A673 (cell line): ENCODE data around the gene SART3. TPM values are rescaled to one million over a fixed set of nuclear protein-coding genes. Genes with fewer than 3 reads are reported as not detected.

Experiments used
- BruUV-seq: library from RNA; stranded (reverse); fragments of 400-500 nt; replicated peaks from 2 replicates; lab custom pipeline; 2021; lab: Mats Ljungman, UMichigan
- CTCF ChIA-PET: fragments of 300-600 bp; sonication (Branson Sonifier 250); formaldehyde crosslinking; loops from one replicate; lab custom pipeline; 2022; ENCODE audit warnings: antibody characterized with exemption; lab: Charles Lee
- POLR2A ChIA-PET: fragments of 300-600 bp; sonication (Branson Sonifier 250); formaldehyde crosslinking; loops from one replicate; lab custom pipeline; 2022; ENCODE audit warnings: antibody characterized with exemption; ENCODE audit not compliant: low non-redundant PET; lab: Charles Lee
- DNase-seq: peaks from one replicate; pipeline ENCODE4 v3.0.0-alpha.2; 2015; ENCODE audit warnings: low spot score
- H3K27ac ChIP-seq: fragments of 200-600 bp; sonication (generic); 2 replicates; pipeline ENCODE4 v1.5.1; 2016; ENCODE audit warnings: mixed run types, low read depth, mild to moderate bottlenecking, mixed read lengths, antibody characterized with exemption, low read length; ENCODE audit not compliant: poor library complexity, severe bottlenecking
- H3K27me3 ChIP-seq: fragments of 200-600 bp; sonication (generic); replicated peaks from 2 replicates; pipeline ENCODE4 v1.6.1; 2017; ENCODE audit warnings: mixed run types, low read depth, mild to moderate bottlenecking, mixed read lengths, antibody characterized with exemption, low read length; ENCODE audit not compliant: insufficient read depth, poor library complexity
- H3K36me3 ChIP-seq: fragments of 200-600 bp; sonication (generic); 2 replicates; pipeline ENCODE4 v1.6.1; 2016; ENCODE audit warnings: mixed run types, mild to moderate bottlenecking, mixed read lengths, antibody characterized with exemption, low read length; ENCODE audit not compliant: insufficient read depth, poor library complexity, severe bottlenecking
- H3K4me1 ChIP-seq: fragments of 200-600 bp; sonication (generic); 2 replicates; pipeline ENCODE4 v1.6.1; 2017; ENCODE audit warnings: mixed run types, mild to moderate bottlenecking, mixed read lengths, antibody characterized with exemption, low read length; ENCODE audit not compliant: insufficient read depth, poor library complexity, severe bottlenecking
- H3K4me3 ChIP-seq: fragments of 200-600 bp; sonication (generic); 2 replicates; pipeline ENCODE4 v1.5.1; 2016; ENCODE audit warnings: low read depth, mixed run types, mild to moderate bottlenecking, mixed read lengths, low read length; ENCODE audit not compliant: poor library complexity, severe bottlenecking
- H3K9me3 ChIP-seq: fragments of 200-600 bp; sonication (generic); 2 replicates; pipeline ENCODE4 v1.6.1; 2016; ENCODE audit warnings: mixed run types, low read depth, mild to moderate bottlenecking, mixed read lengths, antibody characterized with exemption, low read length; ENCODE audit not compliant: poor library complexity, severe bottlenecking
- CTCF ChIP-seq: fragments of 300-800, 200-600 bp; sonication (generic); conservative IDR thresholded peaks from 2 replicates; pipeline ENCODE4 v1.5.1; 2017; ENCODE audit warnings: low read depth, mild to moderate bottlenecking, antibody characterized with exemption, low read length, moderate library complexity, mixed read lengths
- EZH2 ChIP-seq: fragments of 200-600 bp; sonication (generic); IDR thresholded peaks from 2 replicates; pipeline ENCODE4 v1.6.1; 2017; ENCODE audit warnings: borderline replicate concordance, low read depth, mild to moderate bottlenecking, mixed read lengths, antibody characterized with exemption, low read length; ENCODE audit not compliant: poor library complexity, severe bottlenecking
- intact Hi-C: fragments of 100-400 bp; cut with micrococcal nuclease; formaldehyde crosslinking; loops from one replicate; pipeline ENCODE4 v1.10.0; 2022; ENCODE audit not compliant: unreplicated experiment
- total RNA-seq: library from RNA; stranded (reverse); gene quantifications from 2 replicates; pipeline ENCODE4 v1.2.3, GENCODE V29; 2021

Gene SART3
- total RNA-seq, 1 experiment from 2014 or later, result 99.3 TPM

- TF ChIP-seq CTCF (no peak), EZH2 (no peak)
- H3K27me3 ChIP-seq, result no peaks in the 10 kb centered on the region
Measured at GRCh38 chr12:108518716-108519496, 42.1 kb downstream of the SART3 start.

DNA sequence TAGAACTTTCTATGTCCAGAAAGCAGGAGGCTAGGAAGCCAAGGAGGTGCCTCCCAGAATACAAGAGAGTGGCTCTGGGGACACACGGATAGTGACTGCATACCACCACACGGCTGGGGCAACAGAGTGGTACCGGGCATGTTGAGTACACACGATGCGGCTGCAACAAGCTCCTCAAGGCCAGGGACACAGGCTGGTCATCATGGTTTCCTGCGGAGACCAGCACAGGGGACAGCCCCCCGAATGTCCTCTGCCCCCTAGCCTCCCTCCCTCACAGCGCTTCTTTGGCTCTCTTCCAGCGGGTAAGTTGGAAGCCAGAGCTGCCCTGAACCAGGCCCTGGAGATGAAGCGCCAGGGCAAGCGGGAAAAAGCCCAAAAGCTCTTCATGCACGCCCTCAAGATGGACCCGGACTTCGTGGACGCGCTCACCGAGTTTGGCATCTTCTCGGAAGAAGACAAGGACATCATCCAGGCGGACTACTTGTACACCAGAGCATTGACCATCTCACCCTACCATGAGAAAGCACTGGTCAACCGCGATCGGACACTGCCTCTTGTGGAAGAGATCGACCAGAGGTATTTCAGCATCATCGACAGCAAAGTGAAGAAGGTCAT is 42.8 kb downstream of the SART3 start:
- Histone ChIP-seq H3K36me3 (peaks cover 56% of the 10 kb centered on the region), H3K9me3 (no peaks in the 10 kb centered on the region), H3K4me1 (peaks cover 4% of the 10 kb centered on the region), H3K27ac (no peak overlapping the region), H3K27me3 (no peaks in the 10 kb centered on the region), H3K4me3 (no peak overlapping the region)
- DNase-seq, result no peak
- BruUV-seq, result no TSS peak
- ChIA-PET POLR2A (no interaction called here), CTCF (no interaction called here)
- no peak for TF ChIP-seq EZH2
- intact Hi-C loops, result loop anchor here (5.0 to 10.0 kb wide), 2 partner anchors 99 to 603 kb away; no protein-coding TSS in a partner anchor

More at GRCh38 chr12:108518716-108519496, 42.1 kb downstream of the SART3 start:
- DNase-seq, result no peak
- Histone ChIP-seq H3K9me3 (no peaks in the 10 kb centered on the region), H3K27ac (no peak overlapping the region), H3K36me3 (peaks cover 63% of the 10 kb centered on the region), H3K4me1 (peaks cover 4% of the 10 kb centered on the region), H3K4me3 (no peak overlapping the region)
- POLR2A ChIA-PET, result no interaction called here
- intact Hi-C loops, result loop anchor here (5.0 to 10.0 kb wide), 2 partner anchors 98 to 604 kb away; no protein-coding TSS in a partner anchor
- BruUV-seq, result no TSS peak
- CTCF ChIA-PET, result no interaction called here

DNA sequence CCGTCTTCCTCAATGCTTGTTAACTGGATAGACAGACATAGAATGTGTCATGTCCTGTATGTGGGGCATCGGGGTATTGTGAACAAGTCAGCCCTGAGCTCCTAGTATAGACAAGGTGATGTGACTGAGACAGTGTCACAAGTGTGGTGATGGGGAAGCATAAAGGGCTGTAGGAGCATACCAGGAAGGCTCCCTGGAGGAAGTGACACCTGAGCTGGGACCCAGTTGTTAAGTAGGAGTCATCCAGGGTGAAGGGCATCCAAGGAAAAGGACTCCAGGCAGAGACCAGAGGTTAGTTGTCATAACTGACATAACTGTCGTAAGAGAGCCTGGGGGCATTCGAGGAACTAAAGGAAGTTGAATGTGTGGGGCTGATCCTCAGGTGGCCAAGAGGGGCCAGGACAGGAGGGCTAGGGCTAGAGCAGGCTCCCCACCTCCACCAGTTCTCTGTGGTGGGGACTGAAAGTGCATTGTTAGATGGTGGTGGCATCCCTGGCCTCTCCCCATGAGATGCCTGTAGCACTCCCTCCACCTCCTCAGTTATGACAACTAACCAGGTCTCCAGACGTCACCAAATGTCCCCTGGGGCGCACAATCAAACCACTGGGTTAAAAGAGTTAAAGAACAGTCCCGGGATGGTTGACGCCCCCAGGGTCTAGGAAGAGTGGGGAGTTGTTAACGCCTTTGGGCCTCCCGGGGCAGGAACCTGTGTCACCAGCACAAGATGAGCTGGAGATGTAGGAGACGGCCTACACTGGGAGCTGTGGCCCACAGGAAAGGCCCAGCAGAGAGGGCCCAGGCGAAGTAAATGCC is 43.5 kb downstream of the SART3 start:
- Histone ChIP-seq H3K4me1 (peaks cover 7% of the 10 kb centered on the region), H3K4me3 (no peak overlapping the region), H3K27me3 (no peaks in the 10 kb centered on the region), H3K9me3 (no peaks in the 10 kb centered on the region), H3K36me3 (peaks cover 50% of the 10 kb centered on the region), H3K27ac (no peak overlapping the region)
- no TSS peak for BruUV-seq
- DNase-seq, result no peak
- TF ChIP-seq CTCF (no peak), EZH2 (no peak)
- ChIA-PET CTCF (no interaction called here), POLR2A (no interaction called here)
- intact Hi-C loops, result loop anchor here (5.0 to 10.0 kb wide), 2 partner anchors 100 to 603 kb away; no protein-coding TSS in a partner anchor
